Testis (tissue), 3 donors: ENCODE measurements around the gene NFKBIE. TPM values are rescaled to one million over a fixed set of nuclear protein-coding genes. Genes with fewer than 3 reads are reported as not detected.
A peak's percentile ranks its signal among the peaks of the same experiment; 100 is the strongest.

Experiments
- DNase-seq: peaks from one replicate; pipeline ENCODE4 v3.0.0-alpha.2; 2019
- H3K27ac ChIP-seq, 2 donors: fragments of 200-600 bp; sonication (generic); one replicate each; pipeline ENCODE4 v1.5.1; 2019
- H3K27me3 ChIP-seq: fragments of 200-600 bp; sonication (generic); one replicate; pipeline ENCODE4 v1.5.1; 2019
- H3K36me3 ChIP-seq: fragments of 200-600 bp; sonication (generic); one replicate; pipeline ENCODE4 v1.5.1; 2017; ENCODE audit warnings: low read depth; ENCODE audit errors: missing control alignments
- H3K4me1 ChIP-seq: fragments of 200-600 bp; sonication (generic); one replicate; pipeline ENCODE4 v1.5.1; 2019
- H3K4me3 ChIP-seq, 2 donors: fragments of 200-600 bp; sonication (generic); one replicate each; pipeline ENCODE4 v1.5.1; 2017 to 2019
- H3K9me3 ChIP-seq: fragments of 200-600 bp; sonication (generic); one replicate; pipeline ENCODE4 v1.5.1; 2017
- CTCF ChIP-seq, 3 experiments: fragments of 450-650 bp in 2 of 3; fragments of 200-600 bp in 1 of 3; sonication (generic) in 1 of 3; IDR thresholded peaks; one replicate each; pipeline ENCODE4 v1.5.1; 2016 to 2019; ENCODE audit warnings: antibody characterized with exemption in 3 of 3, mild to moderate bottlenecking in 2 of 3, moderate library complexity in 1 of 3
- POLR2A ChIP-seq: fragments of 450-650 bp; IDR thresholded peaks from one replicate; pipeline ENCODE4 v1.6.1; 2017; ENCODE audit warnings: antibody characterized with exemption, mild to moderate bottlenecking, moderate library complexity
- WGBS, 2 donors: methylation state at CpG; one replicate each; pipeline ENCODE4 v1.1.5; 2018; 5-methylcytosine and 5-hydroxymethylcytosine counted together
- intact Hi-C: fragments of 100-400 bp; cut with DNase I; formaldehyde crosslinking; loops from one replicate; pipeline ENCODE4 v1.15.1; 2023; ENCODE audit warnings: low total_unique reads
- polyA plus RNA-seq: library from polyadenylated mRNA; stranded (reverse); fragments of 350-450 nt; fragmentation: Illumina TruSeq; extraction: RNeasy Lipid Tissue Mini Kit (QIAGEN cat#74804); gene quantifications from one replicate; pipeline ENCODE4 v1.2.3, GENCODE V29; 2014; ENCODE audit warnings: low read depth, low replicate concordance; ENCODE audit not compliant: insufficient read depth
- total RNA-seq, 2 donors: library from RNA; depleted of rRNA; stranded (reverse); fragments of >200 nt; gene quantifications; one replicate each; pipeline ENCODE4 v1.2.3, GENCODE V29; 2016

Gene NFKBIE
- total and polyA plus RNA-seq, 3 donors from 2014 or later = 13.1 to 29.2 (median 18.3) TPM

DNA sequence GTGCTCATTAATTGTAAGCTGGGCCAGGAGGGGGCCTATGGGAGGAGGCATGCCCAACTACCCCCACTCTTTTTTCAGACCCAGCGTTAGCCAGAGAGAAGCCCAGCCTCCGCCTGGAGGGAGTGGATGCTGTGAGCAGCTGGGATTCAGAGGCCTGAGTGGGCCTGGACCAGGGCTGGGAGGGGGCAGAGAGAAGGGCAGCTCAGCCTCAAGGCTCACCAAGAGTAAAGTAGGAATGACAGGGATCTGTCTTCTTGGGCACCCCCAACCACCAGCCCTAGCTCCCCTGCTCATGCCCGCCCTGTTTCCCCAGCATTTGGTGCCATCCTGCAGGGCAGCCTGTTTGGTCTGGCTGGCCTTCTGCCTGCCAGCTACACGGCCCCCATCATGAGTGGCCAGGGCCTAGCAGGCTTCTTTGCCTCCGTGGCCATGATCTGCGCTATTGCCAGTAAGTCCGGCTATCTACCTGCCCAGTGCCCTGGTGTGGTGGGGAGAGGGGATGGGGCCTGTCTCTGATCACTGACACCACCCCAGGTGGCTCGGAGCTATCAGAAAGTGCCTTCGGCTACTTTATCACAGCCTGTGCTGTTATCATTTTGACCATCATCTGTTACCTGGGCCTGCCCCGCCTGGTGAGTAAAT, 35.2 kb downstream of the NFKBIE start:
- 73 to 85% methylated on average over 5 to 10 of the region's 10 CpGs for WGBS, 2 donors
- Histone ChIP-seq H3K4me3 (no peak overlapping the region), H3K9me3 (no peaks in the 10 kb centered on the region), H3K27ac (peak overlapping the region; percentile 20 to 58), H3K36me3 (no peaks in the 10 kb centered on the region), H3K4me1 (peaks cover 66% of the 10 kb centered on the region), H3K27me3 (no peaks in the 10 kb centered on the region)
- intact Hi-C loops = loop anchor here (10.0 kb wide), 1 partner anchor 55 kb away; no protein-coding TSS in a partner anchor
- no peak for TF ChIP-seq CTCF (IDR thresholded peaks at IDR 0.05)
- no peak for TF ChIP-seq POLR2A
- DNase-seq = no peak

- Histone ChIP-seq H3K4me3 (no peak overlapping the region), H3K27ac (peak overlapping the region in 1 of 2 donors; percentile 58), H3K9me3 (no peaks in the 10 kb centered on the region), H3K36me3 (no peaks in the 10 kb centered on the region), H3K4me1 (peaks cover 66% of the 10 kb centered on the region), H3K27me3 (no peaks in the 10 kb centered on the region)
- no peak for DNase-seq
- intact Hi-C loops = loop anchor here (10.0 kb wide), 1 partner anchor 55 kb away; no protein-coding TSS in a partner anchor
- TF ChIP-seq POLR2A = no peak
- TF ChIP-seq CTCF (IDR thresholded peaks at IDR 0.05) = no peak
- WGBS, 2 donors = 57 to 67% methylated on average over 11 of the region's 11 CpGs
Observed at GRCh38 chr6:44229376-44230033, 35.8 kb downstream of the NFKBIE start.

DNA sequence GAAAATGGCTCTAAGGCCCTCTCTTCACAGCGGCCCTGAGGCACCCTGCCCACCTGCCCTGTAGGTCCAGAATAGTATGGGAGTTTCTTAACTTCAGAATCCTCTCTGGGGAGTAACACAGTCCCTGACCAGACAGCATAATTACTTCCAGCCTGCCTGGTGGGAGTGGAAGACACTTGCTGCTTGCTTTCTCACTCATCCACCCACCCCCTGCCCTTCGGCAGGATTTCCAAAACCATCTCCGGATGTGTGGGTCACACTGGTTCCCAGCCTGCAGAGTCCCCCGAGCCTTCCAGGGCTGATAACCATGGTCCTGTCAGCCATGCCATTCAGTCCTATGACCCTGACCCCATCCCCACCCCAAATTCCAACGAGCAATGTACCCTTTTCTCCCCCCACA, 36.5 kb downstream of the NFKBIE start:
- Histone ChIP-seq H3K27ac (peak overlapping the region; percentile 44 to 84), H3K4me1 (peaks cover 66% of the 10 kb centered on the region), H3K36me3 (no peaks in the 10 kb centered on the region), H3K9me3 (no peaks in the 10 kb centered on the region), H3K4me3 (no peak overlapping the region), H3K27me3 (no peaks in the 10 kb centered on the region)
- intact Hi-C loops = no loop called here
- TF ChIP-seq CTCF (IDR thresholded peaks at IDR 0.05) (no peak), POLR2A (no peak)
- no peak for DNase-seq
- WGBS, 2 donors = 50 to 60% methylated on average over 3 to 5 of the region's 5 CpGs

DNA sequence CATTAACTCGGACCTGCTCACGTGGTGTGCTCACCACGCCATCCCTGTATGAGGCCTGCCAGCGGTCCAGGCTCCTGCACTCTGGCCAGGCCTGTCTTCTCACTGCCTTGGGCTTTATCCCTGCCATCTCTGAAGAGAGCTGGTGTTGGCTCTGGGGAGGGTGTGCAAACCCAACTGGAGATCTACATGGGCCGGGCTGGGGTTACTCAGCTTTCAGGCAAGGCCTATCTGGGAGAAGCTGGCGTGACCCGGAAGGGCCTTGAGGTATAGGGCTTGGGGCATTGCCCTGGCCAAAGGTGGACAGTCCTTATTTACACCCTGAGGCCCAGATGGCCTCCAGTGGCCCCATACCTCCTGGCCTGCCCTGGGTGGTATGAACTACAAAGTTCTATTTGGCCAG, 36.9 kb downstream of the NFKBIE start:
- Histone ChIP-seq H3K36me3 (no peaks in the 10 kb centered on the region), H3K4me3 (no peak overlapping the region), H3K9me3 (no peaks in the 10 kb centered on the region), H3K27me3 (no peaks in the 10 kb centered on the region), H3K27ac (peak overlapping the region; percentile 44 to 84), H3K4me1 (peaks cover 63% of the 10 kb centered on the region)
- WGBS, 2 donors = 91 to 100% methylated on average over 3 to 7 of the region's 7 CpGs
- intact Hi-C loops = no loop called here
- no peak for DNase-seq
- TF ChIP-seq CTCF (IDR thresholded peaks at IDR 0.05) (no peak), POLR2A (no peak)
